SU-DHL-6 (cell line): ENCODE results near the gene MSANTD1.

Source experiments
- EZH2phosphoT487 ChIP-seq: fragments of 200-600 bp; sonication (generic), shearing (Covaris generic); conservative IDR thresholded peaks from 2 replicates; pipeline ENCODE4 v1.6.1; 2018; ENCODE audit warnings: mild to moderate bottlenecking, antibody characterized with exemption, low read length, moderate library complexity, mixed read lengths
- TF ChIP-seq, protein P1 (sequence below): fragments of 200-600 bp; sonication (generic); IDR thresholded peaks from one replicate; pipeline ENCODE4 v1.5.1; 2017; ENCODE audit warnings: antibody characterized with exemption, mild to moderate bottlenecking, low read length, moderate library complexity; ENCODE audit not compliant: insufficient read depth, poor library complexity, severe bottlenecking

DNA sequence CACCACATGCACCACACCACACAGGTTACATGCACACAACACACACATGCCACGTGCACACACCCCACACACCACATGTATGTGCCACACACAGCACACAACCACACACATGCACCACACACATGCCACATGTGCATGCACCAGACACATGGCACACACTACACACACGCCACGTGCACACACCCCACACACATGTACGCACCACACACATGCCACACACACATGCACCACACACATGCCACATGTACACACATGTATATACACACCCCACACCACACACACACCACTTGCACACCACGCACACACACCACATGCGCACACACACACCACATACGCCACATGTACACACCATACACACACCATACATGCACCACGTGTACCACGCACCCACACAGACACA lies 19.6 kb upstream of the MSANTD1 start:
- TF ChIP-seq, protein P1, sequence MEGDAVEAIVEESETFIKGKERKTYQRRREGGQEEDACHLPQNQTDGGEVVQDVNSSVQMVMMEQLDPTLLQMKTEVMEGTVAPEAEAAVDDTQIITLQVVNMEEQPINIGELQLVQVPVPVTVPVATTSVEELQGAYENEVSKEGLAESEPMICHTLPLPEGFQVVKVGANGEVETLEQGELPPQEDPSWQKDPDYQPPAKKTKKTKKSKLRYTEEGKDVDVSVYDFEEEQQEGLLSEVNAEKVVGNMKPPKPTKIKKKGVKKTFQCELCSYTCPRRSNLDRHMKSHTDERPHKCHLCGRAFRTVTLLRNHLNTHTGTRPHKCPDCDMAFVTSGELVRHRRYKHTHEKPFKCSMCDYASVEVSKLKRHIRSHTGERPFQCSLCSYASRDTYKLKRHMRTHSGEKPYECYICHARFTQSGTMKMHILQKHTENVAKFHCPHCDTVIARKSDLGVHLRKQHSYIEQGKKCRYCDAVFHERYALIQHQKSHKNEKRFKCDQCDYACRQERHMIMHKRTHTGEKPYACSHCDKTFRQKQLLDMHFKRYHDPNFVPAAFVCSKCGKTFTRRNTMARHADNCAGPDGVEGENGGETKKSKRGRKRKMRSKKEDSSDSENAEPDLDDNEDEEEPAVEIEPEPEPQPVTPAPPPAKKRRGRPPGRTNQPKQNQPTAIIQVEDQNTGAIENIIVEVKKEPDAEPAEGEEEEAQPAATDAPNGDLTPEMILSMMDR = no peak
- no peak for TF ChIP-seq EZH2phosphoT487
